ENCODE results near the gene ERN2.
A peak's percentile ranks its signal among the peaks of the same experiment; 100 is the strongest.

ERN2 gene

GRCh38 chr16:23687034-23687808 is 25.8 kb downstream of the ERN2 start:
- no peak for DNase-seq (ENCODE audit: low read depth)

DNA sequence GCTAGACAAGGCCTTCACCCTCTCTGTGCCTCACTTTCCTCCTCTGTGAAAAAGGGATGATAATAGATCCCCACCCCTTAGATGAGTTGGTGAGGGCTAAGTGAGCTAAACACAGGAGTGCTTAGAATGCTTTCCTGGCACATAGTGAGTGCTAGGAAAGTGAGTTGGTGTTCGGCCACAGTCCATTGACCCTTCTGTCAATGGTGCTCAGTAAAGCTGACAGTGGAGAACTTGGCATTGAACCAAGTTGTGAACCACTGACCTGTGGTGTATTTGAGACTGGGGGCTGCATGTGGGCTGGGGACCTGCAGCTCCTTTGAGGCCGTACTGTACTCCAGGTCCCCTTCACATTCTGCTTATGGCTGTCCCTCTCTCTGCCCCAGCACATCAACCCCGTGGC is 29.5 kb downstream of the ERN2 start:
- DNase-seq (ENCODE audit: low read depth) = no peak

- no peak for DNase-seq (ENCODE audit: low read depth)
Observed at GRCh38 chr16:23682181-23682580, 30.8 kb downstream of the ERN2 start.

DNA sequence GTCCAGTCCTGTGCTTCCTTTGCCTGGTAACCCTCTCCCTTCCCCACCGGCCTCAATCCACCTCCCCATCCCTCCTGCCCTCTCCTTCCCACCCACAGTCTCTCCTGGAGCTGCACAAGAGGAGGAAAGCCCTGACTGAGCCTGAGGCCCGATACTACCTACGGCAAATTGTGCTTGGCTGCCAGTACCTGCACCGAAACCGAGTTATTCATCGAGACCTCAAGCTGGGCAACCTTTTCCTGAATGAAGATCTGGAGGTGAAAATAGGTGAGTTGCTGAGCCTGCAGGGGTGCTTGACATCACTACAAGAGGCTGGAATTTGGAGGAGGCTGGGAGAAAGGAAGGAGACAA is 33.1 kb downstream of the ERN2 start:
- DNase-seq (ENCODE audit: low read depth) = no peak

DNA sequence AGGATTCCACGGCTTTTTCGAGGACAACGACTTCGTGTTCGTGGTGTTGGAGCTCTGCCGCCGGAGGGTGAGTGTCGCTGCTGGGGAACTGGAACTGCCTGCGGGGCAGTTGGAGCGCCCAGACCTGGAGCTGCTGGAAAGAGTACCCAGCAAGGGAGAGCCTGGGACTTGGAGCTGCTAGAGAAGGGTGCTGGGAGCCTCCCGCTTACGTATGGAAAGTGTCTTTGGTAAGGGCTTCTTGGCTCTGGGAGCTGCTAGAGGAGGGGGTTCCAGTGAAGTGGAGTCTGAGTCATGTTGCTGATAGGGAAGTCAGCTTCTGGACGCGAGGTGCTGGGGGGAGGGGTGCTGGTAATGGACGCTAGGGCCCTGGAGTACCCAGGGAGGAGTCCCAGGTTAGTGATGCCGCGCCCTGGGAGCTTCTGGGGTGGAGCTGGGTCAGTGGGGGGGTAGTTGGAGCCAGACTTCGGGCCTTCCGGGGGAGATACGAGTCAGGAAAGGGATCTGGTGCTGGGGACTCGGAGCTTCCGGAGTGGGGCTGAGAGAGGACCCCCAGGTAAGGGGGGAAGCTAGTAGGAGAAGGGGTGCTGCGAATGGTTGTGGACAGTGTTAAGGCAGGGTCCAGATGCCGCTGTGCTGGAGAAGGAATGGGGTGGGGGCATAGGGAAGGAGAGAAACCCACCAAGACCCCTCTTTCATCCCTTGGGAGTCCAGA is 33.6 kb downstream of the ERN2 start:
- DNase-seq (ENCODE audit: low read depth) = no peak

DNA sequence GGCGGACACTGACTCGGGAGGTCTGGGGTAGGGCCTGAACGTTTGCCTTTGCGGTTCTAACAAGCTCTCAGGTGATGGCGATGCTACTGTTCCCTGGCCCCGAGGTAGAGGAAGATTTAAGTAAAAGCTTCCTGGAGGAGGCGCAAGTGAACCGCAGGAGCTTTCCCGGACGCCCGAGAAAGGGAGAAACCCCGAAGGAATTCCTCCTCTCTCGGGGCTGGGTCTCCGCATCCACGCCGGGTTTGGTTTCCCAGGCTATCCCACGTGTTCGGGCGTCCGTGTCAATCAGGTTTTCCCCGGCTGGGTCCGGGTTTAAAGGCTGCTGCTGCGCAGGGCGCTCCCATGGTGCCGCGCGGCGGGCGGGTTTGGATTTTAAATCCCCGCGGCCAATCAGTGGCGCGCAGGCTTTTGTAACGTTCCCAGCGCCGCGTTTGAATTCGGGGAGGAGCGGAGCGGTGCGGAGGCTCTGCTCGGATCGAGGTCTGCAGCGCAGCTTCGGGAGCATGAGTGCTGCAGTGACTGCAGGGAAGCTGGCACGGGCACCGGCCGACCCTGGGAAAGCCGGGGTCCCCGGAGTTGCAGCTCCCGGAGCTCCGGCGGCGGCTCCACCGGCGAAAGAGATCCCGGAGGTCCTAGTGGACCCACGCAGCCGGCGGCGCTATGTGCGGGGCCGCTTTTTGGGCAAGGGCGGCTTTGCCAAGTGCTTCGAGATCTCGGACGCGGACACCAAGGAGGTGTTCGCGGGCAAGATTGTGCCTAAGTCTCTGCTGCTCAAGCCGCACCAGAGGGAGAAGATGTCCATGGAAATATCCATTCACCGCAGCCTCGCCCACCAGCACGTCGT is 34.4 kb downstream of the ERN2 start, which contains the start of gene PLK1:
Gene PLK1, plus strand, starts transcription at position 460 of the 844 bp plus-strand sequence. Its CDS starts 44 bp downstream, at position 504.
- DNase-seq (ENCODE audit: low read depth) = peak; percentile 43

DNA sequence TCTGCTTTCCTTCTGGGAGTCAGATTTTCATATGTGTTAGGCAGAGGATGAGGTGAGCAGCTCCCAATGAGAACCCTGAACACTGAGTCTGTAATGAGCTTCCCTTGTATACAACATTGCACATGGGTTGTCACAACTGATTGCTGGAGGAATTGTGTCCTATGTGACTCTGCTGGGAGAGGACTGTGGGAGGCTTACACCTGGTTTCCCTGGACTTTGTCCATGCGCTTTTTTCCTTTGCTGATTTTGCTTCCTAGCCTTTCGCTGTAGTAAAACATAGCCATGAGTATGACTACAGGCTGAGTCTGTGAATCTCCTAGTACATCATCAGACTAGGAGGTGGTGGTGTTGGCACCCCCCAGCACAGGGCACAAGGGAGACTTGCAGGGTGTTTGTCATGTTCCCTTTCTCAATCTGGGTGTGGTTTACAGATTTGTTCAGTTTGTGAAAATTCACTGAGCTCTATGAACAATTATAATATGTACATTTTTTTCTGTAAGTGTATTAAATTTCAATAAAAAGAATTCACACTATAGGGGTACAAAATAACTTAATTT is 36.0 kb downstream of the ERN2 start:
- no peak for DNase-seq (ENCODE audit: low read depth)

GRCh38 chr16:23673971-23674614 is 38.9 kb downstream of the ERN2 start:
- DNase-seq (ENCODE audit: low read depth) = no peak

GRCh38 chr16:23670137-23670776 is 42.8 kb downstream of the ERN2 start:
- no peak for DNase-seq (ENCODE audit: low read depth)

- no peak for DNase-seq (ENCODE audit: low read depth)
Observed at GRCh38 chr16:23668873-23669272, 44.1 kb downstream of the ERN2 start.

- DNase-seq (ENCODE audit: low read depth) = no peak
Observed at GRCh38 chr16:23668225-23668624, 44.8 kb downstream of the ERN2 start.

DNA sequence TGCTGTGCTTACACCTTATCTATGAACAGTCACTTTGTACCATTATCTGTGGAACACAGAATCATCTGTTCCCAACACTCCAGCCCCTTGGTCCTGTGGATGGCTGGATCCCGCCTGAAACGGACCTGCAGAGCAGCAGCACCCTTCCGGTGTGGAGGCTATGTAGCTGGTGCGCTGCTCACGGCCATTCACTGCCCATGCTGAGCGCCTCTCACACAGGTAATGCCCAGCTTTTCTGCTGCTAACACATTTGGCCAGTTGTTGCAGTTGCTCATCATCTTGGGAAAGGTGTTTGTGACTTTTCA is 45.7 kb downstream of the ERN2 start:
- DNase-seq (ENCODE audit: low read depth) = no peak

DNA sequence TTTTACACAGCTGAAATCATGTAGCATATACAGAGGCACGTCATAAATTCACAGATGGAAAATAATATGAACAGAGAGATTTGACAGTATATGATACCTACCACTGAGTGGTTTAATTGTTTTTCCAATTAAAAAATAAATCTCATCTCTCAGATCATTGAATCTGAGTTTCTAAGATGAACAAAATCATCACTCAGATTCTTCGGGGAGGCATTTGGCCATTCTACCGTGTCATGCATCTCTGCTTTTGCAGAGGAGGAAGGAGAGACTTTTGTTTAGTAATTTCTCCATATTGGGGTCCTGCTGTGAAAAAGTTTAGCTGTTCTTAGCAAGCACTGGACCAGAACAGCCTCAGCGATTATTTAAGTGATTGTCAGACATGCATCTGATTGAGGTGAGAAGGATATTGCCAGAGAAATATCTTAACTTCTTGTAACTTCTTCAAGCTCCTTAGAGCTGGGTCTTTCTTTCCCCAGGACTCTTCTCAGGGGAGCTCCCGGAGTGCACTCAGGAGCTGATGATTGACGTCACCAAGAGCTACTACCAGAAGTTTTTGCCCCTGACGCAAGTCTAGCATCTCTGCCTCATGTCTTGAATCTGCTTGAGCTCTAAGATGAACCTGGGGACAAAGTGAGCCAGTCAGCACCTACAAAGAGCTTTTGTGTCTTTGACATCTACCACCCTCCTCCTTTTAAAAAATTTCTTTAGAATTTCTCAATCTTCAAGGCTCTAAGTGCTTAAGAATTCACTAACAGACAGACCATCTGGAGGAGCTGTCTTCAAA is 46.3 kb downstream of the ERN2 start:
- DNase-seq (ENCODE audit: low read depth) = no peak

- no peak for DNase-seq (ENCODE audit: low read depth)
Observed at GRCh38 chr16:23663918-23664317, 49.1 kb downstream of the ERN2 start.

DNA sequence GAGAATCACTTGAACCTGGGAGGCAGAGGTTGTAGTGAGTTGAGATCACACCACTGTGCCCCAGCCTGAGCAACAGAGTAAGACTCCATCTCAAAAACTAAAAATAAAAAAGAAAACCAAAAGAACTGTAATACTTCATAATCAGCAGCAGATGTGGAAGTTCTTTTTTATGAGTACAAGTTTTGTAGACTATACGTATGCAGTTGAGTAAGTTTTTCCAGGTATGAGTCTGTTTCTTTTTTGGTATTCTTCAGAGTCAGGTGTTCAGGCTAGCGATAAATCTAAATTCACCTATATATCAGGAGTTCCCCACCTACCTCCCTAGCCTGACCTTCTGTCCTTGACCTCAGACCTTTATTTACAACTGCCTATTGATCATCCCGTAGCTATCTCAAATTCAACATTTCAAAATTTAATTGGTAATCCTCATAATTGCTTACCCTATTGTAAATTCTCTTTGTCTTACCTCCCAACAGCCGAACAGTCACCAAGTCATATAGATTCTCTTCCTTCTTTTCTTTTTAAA is 61.0 kb downstream of the ERN2 start:
- DNase-seq (ENCODE audit: low read depth) = no peak

GRCh38 chr16:23650674-23651416 is 62.2 kb downstream of the ERN2 start:
- DNase-seq (ENCODE audit: low read depth) = no peak

- DNase-seq (ENCODE audit: low read depth) = no peak
Observed at GRCh38 chr16:23642246-23642774, 70.7 kb downstream of the ERN2 start.

- peak; percentile 74 for DNase-seq (ENCODE audit: low read depth)
Observed at GRCh38 chr16:23640931-23641765, 71.9 kb downstream of the ERN2 start, which contains the start of the genes DCTN5 and PALB2. DCTN5 (plus strand) TSS chr16:23641466; CDS start chr16:23641543, 77 bp downstream. PALB2 (minus strand) TSS chr16:23641310; CDS start chr16:23641157, 153 bp downstream.

Data from T-helper 22 cell (primary cell).